Endothelial cell of umbilical vein (primary cell): ENCODE measurements around the gene TRMT112. TPM values are rescaled to one million over a fixed set of nuclear protein-coding genes. Genes with fewer than 3 reads are reported as not detected.
"Not testable (repeated sequence)": the region's sequence is repeated elsewhere in the genome, so short reads cannot be mapped to it uniquely, and the experiment has no call there.

Experiments
- BruUV-seq: library from RNA; stranded (reverse); fragments of 400-500 nt; replicated peaks from 2 replicates; lab custom pipeline; 2021; lab: Mats Ljungman, UMichigan
- CTCF ChIA-PET: fragments of 300-600, 350-600 bp; sonication (Branson Sonifier 250); formaldehyde crosslinking; loops from one replicate; lab custom pipeline; 2021; ENCODE audit warnings: antibody characterized with exemption, inconsistent platforms; lab: Charles Lee
- POLR2A ChIA-PET: fragments of 300-600, 350-600 bp; sonication (Branson Sonifier 250); formaldehyde crosslinking; loops from one replicate; lab custom pipeline; 2021; ENCODE audit warnings: antibody characterized with exemption, inconsistent platforms; lab: Charles Lee
- DNase-seq: peaks from one replicate; pipeline ENCODE4 v3.0.0-alpha.2; 2011; ENCODE audit warnings: low read depth, low spot score
- FAIRE-seq: peaks from 2 replicates; lab custom pipeline; 2011; peaks lifted over from hg19 to GRCh38; lab: Jason Lieb, UNC
- H2AFZ ChIP-seq: 2 replicates; pipeline ENCODE4 v1.6.0; 2012; ENCODE audit warnings: low read depth, low read length, control low read depth, inconsistent platforms
- H3K27ac ChIP-seq: 2 replicates; pipeline ENCODE4 v1.5.1; 2011; ENCODE audit warnings: low read depth, mild to moderate bottlenecking, control low read depth, low read length, moderate library complexity; ENCODE audit not compliant: insufficient read depth
- H3K27me3 ChIP-seq, 2 experiments: 2 replicates each; pipeline versions ENCODE4 v1.6.0 to v1.6.1; 2011; ENCODE audit warnings: low read length in 2 of 2, mixed read lengths in 1 of 2; ENCODE audit not compliant: control insufficient read depth in 2 of 2, insufficient read depth in 2 of 2
- H3K36me3 ChIP-seq, 2 experiments: 2 replicates in 1 of 2; 3 replicates in 1 of 2; pipeline ENCODE4 v1.5.1; 2011; ENCODE audit warnings: low read length in 2 of 2, mild to moderate bottlenecking in 1 of 2, moderate library complexity in 1 of 2; ENCODE audit not compliant: control insufficient read depth in 2 of 2, insufficient read depth in 2 of 2; ENCODE audit errors: extremely low read depth in 1 of 2
- H3K4me1 ChIP-seq: 3 replicates; pipeline ENCODE4 v1.5.1; 2011; ENCODE audit warnings: mild to moderate bottlenecking, low read length; ENCODE audit not compliant: control insufficient read depth, insufficient read depth; ENCODE audit errors: extremely low read depth
- H3K4me2 ChIP-seq: 2 replicates; pipeline ENCODE4 v1.6.1; 2011; ENCODE audit warnings: low read length, control low read depth, mixed read lengths; ENCODE audit not compliant: insufficient read depth
- H3K4me3 ChIP-seq, 3 experiments: fragments of 200-600 bp in 1 of 3; sonication (generic), shearing (Covaris generic) in 1 of 3; replicated peaks in 1 of 3; 2 replicates each; pipeline ENCODE4 v1.5.1; 2011 to 2016; ENCODE audit warnings: control low read depth in 3 of 3, low read length in 3 of 3, mild to moderate bottlenecking in 2 of 3, inconsistent platforms in 1 of 3, low read depth in 1 of 3, moderate library complexity in 1 of 3; ENCODE audit not compliant: insufficient read depth in 1 of 3
- H3K79me2 ChIP-seq: 2 replicates; pipeline ENCODE4 v1.6.0; 2012; ENCODE audit warnings: low read length, inconsistent platforms; ENCODE audit not compliant: control insufficient read depth, insufficient read depth
- H3K9ac ChIP-seq: replicated peaks from 2 replicates; pipeline ENCODE3; 2011; ENCODE audit warnings: low read length, control low read depth; ENCODE audit not compliant: insufficient read depth; ENCODE audit errors: extremely low read depth
- H3K9me1 ChIP-seq: replicated peaks from 3 replicates; pipeline ENCODE4 v1.6.0; 2011; ENCODE audit warnings: mild to moderate bottlenecking, low read length; ENCODE audit not compliant: control insufficient read depth, insufficient read depth; ENCODE audit errors: extremely low read depth
- H3K9me3 ChIP-seq: replicated peaks from 2 replicates; pipeline ENCODE4 v1.5.1; 2012; ENCODE audit warnings: low read length, inconsistent platforms; ENCODE audit not compliant: control insufficient read depth, insufficient read depth
- H4K20me1 ChIP-seq: replicated peaks from 2 replicates; pipeline ENCODE3; 2011; ENCODE audit warnings: mild to moderate bottlenecking, low read length; ENCODE audit not compliant: control insufficient read depth, insufficient read depth; ENCODE audit errors: extremely low read depth
- CTCF ChIP-seq, 2 donors: IDR thresholded peaks; 1 replicate in 1 of 2; 2 replicates in 1 of 2; pipeline ENCODE4 v1.5.1; 2011; ENCODE audit warnings: low read length in 2 of 2, mild to moderate bottlenecking in 2 of 2, moderate library complexity in 2 of 2, control low read depth in 1 of 2, inconsistent platforms in 1 of 2, low read depth in 1 of 2; ENCODE audit not compliant: insufficient read depth in 1 of 2; ENCODE audit errors: extremely low read depth in 1 of 2
- EZH2 ChIP-seq: IDR thresholded peaks from 2 replicates; pipeline ENCODE4 v1.6.1; 2012; ENCODE audit warnings: borderline replicate concordance, low read depth, mild to moderate bottlenecking, moderate library complexity, low read length, inconsistent platforms; ENCODE audit not compliant: severe bottlenecking
- JUN ChIP-seq: IDR thresholded peaks from 2 replicates; pipeline ENCODE4 v1.6.1; 2011; ENCODE audit warnings: borderline replicate concordance, low read depth; ENCODE audit not compliant: insufficient read length, insufficient read depth
- dilution Hi-C: fragments of 300-500 bp; cut with MboI; formaldehyde crosslinking; loops from one replicate; pipeline ENCODE4 v1.15.0; 2019; ENCODE audit warnings: low sequenced_read_pairs; ENCODE audit not compliant: extremely low pct_ligation_motif_present
- intact Hi-C: fragments of 100-400 bp; cut with micrococcal nuclease; formaldehyde crosslinking; loops from one replicate; pipeline ENCODE4 v1.10.0; 2022
- polyA plus RNA-seq, 4 experiments: library from polyadenylated mRNA; depleted of rRNA in 3 of 4; stranded (reverse) in 3 of 4; unstranded in 1 of 4; fragments of >200 nt; gene quantifications; 2 replicates each; pipeline versions ENCODE4 v1.2.1 to v1.2.3, GENCODE V29; 2011 to 2012; ENCODE audit warnings: missing spikeins in 1 of 4
- total RNA-seq: library from RNA; stranded (reverse); gene quantifications from 2 replicates; pipeline ENCODE4 v1.2.3, GENCODE V29; 2021
- TF ChIP-seq, protein P1 (sequence below): IDR thresholded peaks from 2 replicates; pipeline ENCODE4 v1.6.1; 2011; ENCODE audit not compliant: insufficient read depth, insufficient read length

The TRMT112 gene
- total and polyA plus RNA-seq, 2 donors (not counting 3 experiments of a cell fraction or from before 2014, with no cell fraction given): 195 to 575 TPM

DNA sequence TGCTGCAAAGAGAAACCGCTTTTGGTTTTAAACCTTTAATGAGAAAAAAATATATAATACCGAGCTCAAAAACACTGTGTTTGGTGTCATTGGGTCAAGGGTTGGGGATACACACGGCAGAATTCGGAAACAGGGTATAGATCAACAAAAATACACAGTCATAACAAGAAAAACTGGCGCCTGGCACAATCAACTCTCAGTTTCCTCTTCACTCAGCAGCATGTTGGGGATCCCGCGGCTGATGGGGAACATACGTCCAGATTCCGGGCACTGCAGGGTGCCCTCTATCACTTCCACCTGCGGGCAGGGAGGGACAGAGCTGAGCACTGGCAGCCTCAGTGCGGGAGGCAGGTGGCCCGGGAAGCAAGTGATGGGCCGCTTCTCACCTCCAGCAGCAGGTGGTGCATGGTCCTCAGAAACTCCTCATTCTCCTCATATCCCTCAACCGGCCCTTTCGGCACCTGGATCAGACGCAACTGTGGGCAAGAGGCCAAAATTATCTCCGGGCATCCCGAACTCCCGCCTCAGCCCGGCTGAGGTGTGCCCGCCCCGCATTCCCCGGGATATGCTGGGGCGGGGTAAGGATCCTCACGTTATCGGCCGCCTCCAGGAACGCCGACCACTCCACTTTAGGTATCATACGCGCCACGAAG, 561 bp downstream of the TRMT112 start:
- dilution Hi-C loops: no loop called here
- ChIA-PET CTCF (interaction anchor here (0.9 to 3.6 kb wide), 12 partner anchors 10 to 132 kb away, joined by 4 to 72 read pairs (median 10); partner anchors contain the start of genes BAD, CATSPERZ, CCDC88B and ESRRA), POLR2A (interaction anchor here (1.2 to 2.1 kb wide), 3 partner anchors 12 to 26 kb away, joined by 4 to 6 read pairs (median 5); no protein-coding TSS in a partner anchor)
- Histone ChIP-seq H4K20me1 (no peaks in the 10 kb centered on the region), H3K4me3 (peak overlapping the region; percentile 48 to 76 (median 75)), H3K27ac (peak overlapping the region; percentile 87), H3K4me1 (peaks cover 10% of the 10 kb centered on the region), H3K79me2 (peaks cover 4% of the 10 kb centered on the region), H3K27me3 (no peaks in the 10 kb centered on the region), H3K4me2 (peak overlapping the region; percentile 87), H3K9me1 (no peaks in the 10 kb centered on the region), H2AFZ (peak overlapping the region; percentile 16), H3K36me3 (peaks cover 2 to 13% of the 10 kb centered on the region in 2 experiments), H3K9ac (peak overlapping the region; percentile 77), H3K9me3 (no peaks in the 10 kb centered on the region)
- intact Hi-C loops: loop anchor here (1.0 kb wide), 2 partner anchors 11 to 39 kb away; partner anchors contain the start of gene ESRRA
- FAIRE-seq: no peak
- no peak for TF ChIP-seq JUN
- TF ChIP-seq, protein P1, sequence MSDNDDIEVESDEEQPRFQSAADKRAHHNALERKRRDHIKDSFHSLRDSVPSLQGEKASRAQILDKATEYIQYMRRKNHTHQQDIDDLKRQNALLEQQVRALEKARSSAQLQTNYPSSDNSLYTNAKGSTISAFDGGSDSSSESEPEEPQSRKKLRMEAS: no peak
- no peak for TF ChIP-seq EZH2
- TF ChIP-seq CTCF (IDR thresholded peaks at IDR 0.05; ENCODE audit: extremely low read depth in 1 of 2, insufficient read depth in 1 of 2, low read depth in 1 of 2, low read length in 2 of 2): peak in 1 of 2 donors; percentile 20
- TSS peak; percentile 98 for BruUV-seq
- DNase-seq: no peak

- H3K9ac ChIP-seq, H3K4me2 ChIP-seq, DNase-seq, H2AFZ ChIP-seq, H4K20me1 ChIP-seq, H3K27ac ChIP-seq, H3K9me3 ChIP-seq, H3K79me2 ChIP-seq, dilution Hi-C loops, H3K36me3 ChIP-seq, FAIRE-seq, intact Hi-C loops, H3K4me3 ChIP-seq, POLR2A ChIA-PET, H3K27me3 ChIP-seq, BruUV-seq, H3K4me1 ChIP-seq, H3K9me1 ChIP-seq: not testable (repeated sequence)
- CTCF ChIA-PET: interaction anchor here (1.8 to 3.6 kb wide), 3 partner anchors 17 to 45 kb away, joined by 5 to 72 read pairs (median 71); no protein-coding TSS in a partner anchor
Measured at GRCh38 chr11:64315667-64316526, 1.5 kb downstream of the TRMT112 start.
